Testis (tissue), 2 donors: ENCODE measurements around the gene PDGFRB.
"Not testable (repeated sequence)": the region's sequence is repeated elsewhere in the genome, so short reads cannot be mapped to it uniquely, and the experiment has no call there.

ENCODE experiments used
- CTCF ChIP-seq, 3 experiments: fragments of 450-650 bp in 2 of 3; fragments of 200-600 bp in 1 of 3; sonication (generic) in 1 of 3; IDR thresholded peaks; one replicate each; pipeline ENCODE4 v1.5.1; 2016 to 2019; ENCODE audit warnings: antibody characterized with exemption in 3 of 3, mild to moderate bottlenecking in 2 of 3, moderate library complexity in 1 of 3
- POLR2A ChIP-seq: fragments of 450-650 bp; IDR thresholded peaks from one replicate; pipeline ENCODE4 v1.6.1; 2017; ENCODE audit warnings: antibody characterized with exemption, mild to moderate bottlenecking, moderate library complexity

DNA sequence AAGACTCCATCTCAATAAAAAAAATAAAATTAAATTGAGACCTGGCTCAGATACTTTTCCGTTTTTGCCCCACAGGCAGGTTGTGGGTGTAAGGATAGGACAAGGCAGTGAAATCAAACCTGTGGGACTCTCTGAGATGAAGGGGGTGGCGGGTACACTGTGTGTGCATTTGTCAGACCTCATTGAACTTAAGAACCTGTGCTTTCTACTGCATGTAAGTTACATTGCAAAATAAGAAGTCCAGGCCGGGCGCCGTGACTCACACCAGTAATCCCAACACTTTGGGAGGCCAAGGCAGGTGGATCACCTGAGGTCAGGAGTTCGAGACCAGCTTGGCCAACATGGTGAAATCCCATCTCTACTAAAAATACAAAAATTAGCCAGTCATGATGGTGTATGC, 70.9 kb downstream of the PDGFRB start:
- not testable (repeated sequence) for TF ChIP-seq CTCF (IDR thresholded peaks at IDR 0.05); POLR2A
